Prostate gland (tissue), 2 donors: Measurements from ENCODE around the gene TMEM242. TPM values are rescaled to one million over a fixed set of nuclear protein-coding genes. Genes with fewer than 3 reads are reported as not detected.

Experiments
- DNase-seq: peaks from one replicate; pipeline ENCODE4 v3.0.0-alpha.2; 2019; ENCODE audit warnings: low spot score
- H3K27ac ChIP-seq, 2 donors: fragments of 200-600 bp; sonication (generic); 2 replicates each; pipeline ENCODE4 v1.5.1; 2017 to 2019
- H3K27me3 ChIP-seq: fragments of 200-600 bp; sonication (generic); replicated peaks from 2 replicates; pipeline ENCODE4 v1.5.1; 2019; ENCODE audit not compliant: insufficient read depth
- H3K36me3 ChIP-seq, 2 donors: fragments of 200-600 bp; sonication (generic); 1 replicate in 1 of 2; 2 replicates in 1 of 2; pipeline versions ENCODE4 v1.5.1 to v1.8.1; 2017 to 2019
- H3K4me1 ChIP-seq: fragments of 200-600 bp; sonication (generic); replicated peaks from 2 replicates; pipeline ENCODE4 v1.5.1; 2019
- H3K4me3 ChIP-seq, 2 donors: fragments of 200-600 bp; sonication (generic); 2 replicates each; pipeline ENCODE4 v1.5.1; 2017 to 2019
- H3K9me3 ChIP-seq: fragments of 200-600 bp; sonication (generic); 2 replicates; pipeline ENCODE4 v1.5.1; 2017
- CTCF ChIP-seq, 4 experiments: fragments of 200-600 bp in 2 of 4; fragments of 450-650 bp in 2 of 4; sonication (generic) in 2 of 4; IDR thresholded peaks; 1 replicate in 3 of 4; 2 replicates in 1 of 4; pipeline ENCODE4 v1.5.1; 2016 to 2019; ENCODE audit warnings: antibody characterized with exemption in 4 of 4, mild to moderate bottlenecking in 2 of 4, moderate library complexity in 2 of 4
- POLR2A ChIP-seq: fragments of 450-650 bp; IDR thresholded peaks from one replicate; pipeline ENCODE4 v1.6.1; 2016; ENCODE audit warnings: antibody characterized with exemption, mild to moderate bottlenecking
- POLR2AphosphoS5 ChIP-seq: sonication (generic); formaldehyde crosslinking; IDR thresholded peaks from one replicate; pipeline ENCODE4 v1.6.1; 2017; ENCODE audit warnings: antibody characterized with exemption
- WGBS: methylation state at CpG from one replicate; pipeline ENCODE4 v1.1.5; 2018; 5-methylcytosine and 5-hydroxymethylcytosine counted together
- intact Hi-C: fragments of 100-400 bp; cut with DNase I; formaldehyde crosslinking; loops from one replicate; pipeline ENCODE4 v1.14.2; 2022
- total RNA-seq, 2 donors: library from RNA; depleted of rRNA; stranded (reverse); fragments of >200 nt; gene quantifications; one replicate each; pipeline ENCODE4 v1.1.0, GENCODE V29; 2016

The TMEM242 gene
- total RNA-seq, 2 donors from 2014 or later, result 6.4 to 8.5 TPM

GRCh38 chr6:157293780-157294179 is 29.5 kb downstream of the TMEM242 start:
- Histone ChIP-seq H3K9me3 (no peaks in the 10 kb centered on the region), H3K4me3 (no peak overlapping the region), H3K36me3 (no peaks in the 10 kb centered on the region), H3K4me1 (no peaks in the 10 kb centered on the region), H3K27me3 (no peaks in the 10 kb centered on the region), H3K27ac (no peak overlapping the region)
- intact Hi-C loops, result no loop called here
- no peak for TF ChIP-seq POLR2A
- TF ChIP-seq POLR2AphosphoS5, result no peak
- no peak for TF ChIP-seq CTCF (IDR thresholded peaks at IDR 0.05)
- DNase-seq, result no peak
- 87% methylated on average over 6 of the region's 6 CpGs for WGBS

GRCh38 chr6:157292202-157292601 is 31.1 kb downstream of the TMEM242 start:
- Histone ChIP-seq H3K9me3 (no peaks in the 10 kb centered on the region), H3K36me3 (no peaks in the 10 kb centered on the region), H3K4me3 (no peak overlapping the region), H3K4me1 (no peaks in the 10 kb centered on the region), H3K27ac (no peak overlapping the region), H3K27me3 (no peaks in the 10 kb centered on the region)
- 77% methylated on average over 1 of the region's 1 CpG for WGBS
- intact Hi-C loops, result no loop called here
- DNase-seq, result no peak
- no peak for TF ChIP-seq POLR2A
- no peak for TF ChIP-seq CTCF (IDR thresholded peaks at IDR 0.05)
- no peak for TF ChIP-seq POLR2AphosphoS5

- DNase-seq, result no peak
- no peaks in the 10 kb centered on the region for H3K9me3 ChIP-seq
- H3K27ac ChIP-seq, result no peak overlapping the region
- WGBS, result 90% methylated on average over 4 of the region's 4 CpGs
- no peaks in the 10 kb centered on the region for H3K27me3 ChIP-seq
- TF ChIP-seq POLR2AphosphoS5, result no peak
- H3K4me3 ChIP-seq, result no peak overlapping the region
- no peaks in the 10 kb centered on the region for H3K36me3 ChIP-seq
- no peaks in the 10 kb centered on the region for H3K4me1 ChIP-seq
- intact Hi-C loops, result no loop called here
Observed at GRCh38 chr6:157291356-157291755, 32.0 kb downstream of the TMEM242 start.

- Histone ChIP-seq H3K4me1 (no peaks in the 10 kb centered on the region), H3K27ac (no peak overlapping the region), H3K4me3 (no peak overlapping the region), H3K27me3 (no peaks in the 10 kb centered on the region), H3K9me3 (no peaks in the 10 kb centered on the region), H3K36me3 (no peaks in the 10 kb centered on the region)
- no peak for DNase-seq
- 90% methylated on average over 4 of the region's 4 CpGs for WGBS
- intact Hi-C loops, result no loop called here
- TF ChIP-seq POLR2AphosphoS5 (no peak), CTCF (IDR thresholded peaks at IDR 0.05) (no peak), POLR2A (no peak)
Observed at GRCh38 chr6:157290797-157291196, 32.5 kb downstream of the TMEM242 start.

- no peak for DNase-seq
- no peak overlapping the region for H3K4me3 ChIP-seq
- intact Hi-C loops, result no loop called here
- no peaks in the 10 kb centered on the region for H3K36me3 ChIP-seq
- no peak overlapping the region for H3K27ac ChIP-seq
- no peak for TF ChIP-seq CTCF (IDR thresholded peaks at IDR 0.05)
- no peak for TF ChIP-seq POLR2AphosphoS5
- TF ChIP-seq POLR2A, result no peak
- H3K4me1 ChIP-seq, result no peaks in the 10 kb centered on the region
- no peaks in the 10 kb centered on the region for H3K9me3 ChIP-seq
- no peaks in the 10 kb centered on the region for H3K27me3 ChIP-seq
- WGBS, result 91% methylated on average over 11 of the region's 11 CpGs
Observed at GRCh38 chr6:157289764-157290163, 33.6 kb downstream of the TMEM242 start.
